ENCODE data around the gene EGFL8. TPM values are rescaled to one million over a fixed set of nuclear protein-coding genes. Genes with fewer than 3 reads are reported as not detected.
"Not testable (repeated sequence)": the region's sequence is repeated elsewhere in the genome, so short reads cannot be mapped to it uniquely, and the experiment has no call there.

Gene EGFL8
- total RNA-seq, 1 donor from 2014 or later, result 0.26 TPM

GRCh38 chr6:32192608-32193039 is 28.2 kb downstream of the EGFL8 start, which contains the start of gene GPSM3:
GPSM3 (minus strand) TSS chr6:32192643; CDS start chr6:32192513, 130 bp downstream.
- FAIRE-seq, result no peak
- TF ChIP-seq, protein P1, sequence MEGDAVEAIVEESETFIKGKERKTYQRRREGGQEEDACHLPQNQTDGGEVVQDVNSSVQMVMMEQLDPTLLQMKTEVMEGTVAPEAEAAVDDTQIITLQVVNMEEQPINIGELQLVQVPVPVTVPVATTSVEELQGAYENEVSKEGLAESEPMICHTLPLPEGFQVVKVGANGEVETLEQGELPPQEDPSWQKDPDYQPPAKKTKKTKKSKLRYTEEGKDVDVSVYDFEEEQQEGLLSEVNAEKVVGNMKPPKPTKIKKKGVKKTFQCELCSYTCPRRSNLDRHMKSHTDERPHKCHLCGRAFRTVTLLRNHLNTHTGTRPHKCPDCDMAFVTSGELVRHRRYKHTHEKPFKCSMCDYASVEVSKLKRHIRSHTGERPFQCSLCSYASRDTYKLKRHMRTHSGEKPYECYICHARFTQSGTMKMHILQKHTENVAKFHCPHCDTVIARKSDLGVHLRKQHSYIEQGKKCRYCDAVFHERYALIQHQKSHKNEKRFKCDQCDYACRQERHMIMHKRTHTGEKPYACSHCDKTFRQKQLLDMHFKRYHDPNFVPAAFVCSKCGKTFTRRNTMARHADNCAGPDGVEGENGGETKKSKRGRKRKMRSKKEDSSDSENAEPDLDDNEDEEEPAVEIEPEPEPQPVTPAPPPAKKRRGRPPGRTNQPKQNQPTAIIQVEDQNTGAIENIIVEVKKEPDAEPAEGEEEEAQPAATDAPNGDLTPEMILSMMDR (IDR thresholded peaks at IDR 0.05; ENCODE audit: insufficient read depth, low read length, severe bottlenecking), result no peak
- Histone ChIP-seq H3K4me3 (ENCODE audit: low read depth, low read length) (no peak within 1 kb of the TSS), H3K27me3 (ENCODE audit: control insufficient read depth, insufficient read depth, low read length) (no peaks in the 10 kb centered on the region), H3K36me3 (ENCODE audit: control insufficient read depth, insufficient read depth, low read length) (peaks cover 2% of the 10 kb centered on the region)
- peak; percentile 47 for DNase-seq (ENCODE audit: low read depth)

- DNase-seq (ENCODE audit: low read depth); H3K4me3 ChIP-seq (ENCODE audit: low read depth, low read length); FAIRE-seq; H3K36me3 ChIP-seq (ENCODE audit: control insufficient read depth, insufficient read depth, low read length); H3K27me3 ChIP-seq (ENCODE audit: control insufficient read depth, insufficient read depth, low read length): not testable (repeated sequence)
These were observed 28.7 kb downstream of the EGFL8 start for GRCh38 chr6:32193096-32193495.

GRCh38 chr6:32194388-32194787 is 30.0 kb downstream of the EGFL8 start:
- H3K36me3 ChIP-seq (ENCODE audit: control insufficient read depth, insufficient read depth, low read length), result no peaks in the 10 kb centered on the region
- no peak for DNase-seq (ENCODE audit: low read depth)
- no peaks in the 10 kb centered on the region for H3K27me3 ChIP-seq (ENCODE audit: control insufficient read depth, insufficient read depth, low read length)
- TF ChIP-seq, protein P1 (IDR thresholded peaks at IDR 0.05; ENCODE audit: insufficient read depth, low read length, severe bottlenecking), result no peak
- no peak for FAIRE-seq
- H3K4me3 ChIP-seq (ENCODE audit: low read depth, low read length), result no peak overlapping the region

- no peaks in the 10 kb centered on the region for H3K36me3 ChIP-seq (ENCODE audit: control insufficient read depth, insufficient read depth, low read length)
- TF ChIP-seq, protein P1 (IDR thresholded peaks at IDR 0.05; ENCODE audit: insufficient read depth, low read length, severe bottlenecking), result peak; percentile 62
- H3K27me3 ChIP-seq (ENCODE audit: control insufficient read depth, insufficient read depth, low read length), result no peaks in the 10 kb centered on the region
- FAIRE-seq (no peak), DNase-seq (ENCODE audit: low read depth) (peak; percentile 53)
- H3K4me3 ChIP-seq (ENCODE audit: low read depth, low read length), result peak overlapping the region; percentile 36
These were observed 30.6 kb downstream of the EGFL8 start for GRCh38 chr6:32194825-32195651.

- Histone ChIP-seq H3K36me3 (ENCODE audit: control insufficient read depth, insufficient read depth, low read length) (no peaks in the 10 kb centered on the region), H3K27me3 (ENCODE audit: control insufficient read depth, insufficient read depth, low read length) (no peaks in the 10 kb centered on the region), H3K4me3 (ENCODE audit: low read depth, low read length) (peak overlapping the region; percentile 54)
- FAIRE-seq (no peak), DNase-seq (ENCODE audit: low read depth) (peak; percentile 97)
- TF ChIP-seq, protein P1 (IDR thresholded peaks at IDR 0.05; ENCODE audit: insufficient read depth, low read length, severe bottlenecking), result peak; percentile 53
These were observed 31.2 kb downstream of the EGFL8 start for GRCh38 chr6:32195652-32195901.

DNA sequence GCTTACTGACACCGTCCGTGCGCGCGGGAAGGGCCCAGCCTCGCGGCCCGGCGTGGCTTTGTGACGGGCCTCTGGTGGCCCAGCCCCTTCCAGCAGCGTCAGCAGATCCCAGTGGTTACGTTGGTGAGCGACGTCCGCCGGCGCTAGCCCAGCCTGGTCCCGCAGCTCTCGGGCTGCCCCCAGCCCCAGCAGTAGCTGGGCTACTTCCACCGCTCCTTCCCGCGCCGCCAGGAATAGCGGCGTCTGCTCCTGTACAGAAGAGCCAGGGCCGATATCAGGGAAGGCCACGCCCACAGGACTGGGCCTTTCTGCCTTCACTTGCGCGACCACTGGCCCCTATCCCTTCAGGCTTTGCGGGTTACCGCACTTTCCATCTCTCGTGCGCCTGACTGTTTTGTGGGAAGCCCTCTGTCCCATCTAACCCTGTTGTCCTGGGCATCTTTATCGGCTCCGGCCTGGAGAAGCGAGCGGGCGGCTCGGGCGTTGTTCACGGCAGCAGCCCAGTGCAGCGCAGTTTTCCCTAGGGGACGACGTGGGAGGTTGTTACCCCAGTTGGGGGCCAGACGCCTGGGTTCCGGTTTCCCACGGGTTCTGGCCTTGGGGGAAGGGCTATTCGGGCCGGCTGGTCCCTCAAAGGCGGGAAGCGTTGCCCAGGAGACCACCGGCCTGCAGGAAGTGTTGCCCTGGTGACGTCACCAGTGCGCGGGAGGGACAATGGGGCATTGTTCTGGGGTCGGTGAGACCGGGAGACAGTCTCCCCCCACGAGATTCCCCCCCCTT is 31.7 kb downstream of the EGFL8 start:
- TF ChIP-seq, protein P1 (IDR thresholded peaks at IDR 0.05; ENCODE audit: insufficient read depth, low read length, severe bottlenecking), result no peak
- Histone ChIP-seq H3K4me3 (ENCODE audit: low read depth, low read length) (peak overlapping the region; percentile 54), H3K27me3 (ENCODE audit: control insufficient read depth, insufficient read depth, low read length) (no peaks in the 10 kb centered on the region), H3K36me3 (ENCODE audit: control insufficient read depth, insufficient read depth, low read length) (no peaks in the 10 kb centered on the region)
- DNase-seq (ENCODE audit: low read depth) (peak; percentile 42), FAIRE-seq (no peak)

Measured in bronchial epithelial cell (primary cell).